8988T (cell line): ENCODE measurements around the gene KIF21B.
"Not testable (repeated sequence)": the region's sequence is repeated elsewhere in the genome, so short reads cannot be mapped to it uniquely, and the experiment has no call there.

Experiments used
- DNase-seq: peaks from one replicate; pipeline ENCODE4 v3.0.0; 2011

The KIF21B gene

GRCh38 chr1:200934676-200935245 lies 88.8 kb downstream of the KIF21B start:
- DNase-seq: no peak

DNA sequence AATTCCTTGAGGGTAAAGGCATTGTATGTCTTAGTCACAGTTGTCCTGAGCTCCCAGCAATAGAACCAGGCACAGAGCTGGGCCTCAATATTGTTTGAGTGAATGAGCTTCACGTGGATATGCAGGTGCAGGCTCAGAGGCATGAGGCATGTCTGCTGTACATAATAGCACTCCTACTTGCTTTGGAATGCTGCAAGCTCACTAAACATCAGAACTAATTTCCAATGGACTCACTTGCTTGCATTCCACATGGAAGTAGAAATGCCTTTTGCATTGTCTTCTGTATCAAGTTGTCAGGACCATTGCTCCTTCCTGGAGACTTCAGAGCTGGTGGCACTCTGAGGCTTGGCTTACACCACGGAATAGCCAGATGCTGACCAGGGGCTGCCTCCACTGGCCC lies 91.7 kb downstream of the KIF21B start:
- DNase-seq: no peak

DNA sequence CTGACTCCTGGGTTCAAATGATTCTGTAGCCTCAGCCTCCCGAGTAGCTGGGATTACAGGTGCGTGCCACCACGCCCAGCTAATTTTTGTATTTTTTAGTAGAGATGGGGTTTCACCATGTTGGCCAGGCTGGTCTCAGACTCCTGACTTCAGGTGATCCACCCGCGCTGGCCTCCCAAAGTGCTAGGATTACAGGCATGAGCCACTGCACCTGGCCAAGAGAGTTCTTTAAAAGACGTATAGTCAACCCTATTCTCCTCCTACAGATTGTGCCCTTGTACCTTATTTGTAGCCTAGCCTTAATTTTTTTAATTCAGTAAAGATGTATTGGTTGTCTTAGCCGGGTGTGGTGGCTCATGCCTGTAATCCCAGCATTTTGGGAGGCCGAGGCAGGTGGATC lies 93.2 kb downstream of the KIF21B start:
- not testable (repeated sequence) for DNase-seq

DNA sequence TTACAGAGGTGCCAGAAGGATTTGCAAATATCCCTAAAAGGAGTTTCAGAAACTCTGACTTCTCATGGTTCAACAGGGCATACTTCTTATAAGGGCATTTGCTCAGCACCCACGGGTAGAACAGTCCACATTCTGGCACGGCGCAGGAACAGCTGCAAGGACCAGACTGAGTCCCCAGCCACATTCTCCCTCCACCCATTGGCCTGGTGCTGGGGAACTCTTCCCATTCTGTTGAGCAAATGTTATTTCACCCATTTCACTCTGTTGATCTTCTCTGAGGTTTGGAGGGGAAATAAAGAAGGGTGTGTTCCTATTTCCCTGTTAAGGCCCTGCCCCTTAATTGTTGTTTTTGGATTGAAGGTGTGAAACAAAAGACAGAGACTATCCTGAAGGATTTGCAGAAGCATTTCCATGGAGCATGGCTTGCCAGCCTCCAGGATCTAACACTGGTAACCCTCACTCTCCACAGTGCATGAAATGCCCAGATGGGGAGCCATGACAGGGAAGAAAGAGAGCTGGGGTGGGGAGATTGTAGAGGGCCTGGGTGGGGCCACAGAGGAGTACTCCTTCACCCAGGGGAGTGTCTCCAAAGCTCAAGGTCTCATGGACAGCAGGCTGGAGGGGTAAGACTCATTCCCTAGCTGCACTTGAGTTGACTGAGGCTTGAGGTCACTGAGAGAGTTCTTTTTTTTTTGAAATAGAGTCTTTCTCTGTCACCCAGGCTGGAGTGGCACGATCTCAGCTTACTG lies 93.8 kb downstream of the KIF21B start:
- DNase-seq: no peak

- no peak for DNase-seq
These were observed 97.7 kb downstream of the KIF21B start for GRCh38 chr1:200925831-200926230.

GRCh38 chr1:200923601-200924000 lies 99.9 kb downstream of the KIF21B start:
- no peak for DNase-seq

DNA sequence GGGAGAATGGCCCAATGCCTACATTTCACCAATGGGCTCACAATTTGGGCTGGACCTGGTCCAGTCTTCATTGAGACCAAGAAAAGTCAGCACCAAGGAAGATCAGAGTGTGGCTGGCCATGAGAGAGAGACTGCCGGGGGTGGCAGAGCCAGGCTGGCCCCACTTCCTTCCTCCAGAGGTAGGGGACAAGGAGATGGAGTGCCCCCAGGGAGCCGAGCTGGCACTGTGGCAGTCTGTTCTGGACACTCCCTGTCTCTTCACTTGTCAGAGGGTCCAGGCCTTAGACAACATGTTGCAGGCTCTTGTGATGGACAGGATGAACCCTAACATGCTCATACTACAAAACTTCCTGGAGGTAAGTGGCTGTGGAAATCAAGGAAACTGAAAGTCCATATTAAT lies 101.1 kb downstream of the KIF21B start:
- no peak for DNase-seq

DNA sequence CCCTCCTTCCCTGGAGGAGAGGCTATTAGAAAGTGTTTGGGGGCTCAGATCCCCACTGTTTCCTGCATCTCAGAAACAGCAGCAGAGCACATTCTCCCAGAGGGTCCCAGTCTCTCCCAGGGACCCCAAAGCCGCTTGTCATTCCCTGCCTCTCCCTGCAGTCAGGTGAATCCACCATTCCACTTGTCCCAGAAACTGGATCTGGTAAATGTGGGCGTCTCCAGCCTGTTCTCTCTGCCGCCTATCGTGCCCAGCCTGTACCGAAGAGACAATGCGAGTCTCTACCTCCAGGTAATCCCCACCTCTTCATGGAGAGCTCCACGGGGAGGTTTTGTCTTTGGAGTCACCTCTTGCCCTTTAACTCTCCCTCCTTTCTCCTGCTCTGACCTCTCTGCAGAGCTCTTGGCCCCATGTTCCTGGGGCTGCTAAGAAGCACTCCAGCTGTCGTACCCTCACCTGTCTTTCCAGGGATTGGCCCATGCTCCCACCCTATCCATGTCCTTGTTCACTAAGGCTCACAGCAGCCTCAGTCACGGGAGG lies 101.9 kb downstream of the KIF21B start:
- no peak for DNase-seq
